ENCODE measurements around the gene DNPH1. TPM values are rescaled to one million over a fixed set of nuclear protein-coding genes. Genes with fewer than 3 reads are reported as not detected.
A peak's percentile ranks its signal among the peaks of the same experiment; 100 is the strongest.

DNPH1 gene, protein sequence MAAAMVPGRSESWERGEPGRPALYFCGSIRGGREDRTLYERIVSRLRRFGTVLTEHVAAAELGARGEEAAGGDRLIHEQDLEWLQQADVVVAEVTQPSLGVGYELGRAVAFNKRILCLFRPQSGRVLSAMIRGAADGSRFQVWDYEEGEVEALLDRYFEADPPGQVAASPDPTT
- polyA plus RNA-seq (ENCODE audit: insufficient read length): 20.3 TPM

DNA sequence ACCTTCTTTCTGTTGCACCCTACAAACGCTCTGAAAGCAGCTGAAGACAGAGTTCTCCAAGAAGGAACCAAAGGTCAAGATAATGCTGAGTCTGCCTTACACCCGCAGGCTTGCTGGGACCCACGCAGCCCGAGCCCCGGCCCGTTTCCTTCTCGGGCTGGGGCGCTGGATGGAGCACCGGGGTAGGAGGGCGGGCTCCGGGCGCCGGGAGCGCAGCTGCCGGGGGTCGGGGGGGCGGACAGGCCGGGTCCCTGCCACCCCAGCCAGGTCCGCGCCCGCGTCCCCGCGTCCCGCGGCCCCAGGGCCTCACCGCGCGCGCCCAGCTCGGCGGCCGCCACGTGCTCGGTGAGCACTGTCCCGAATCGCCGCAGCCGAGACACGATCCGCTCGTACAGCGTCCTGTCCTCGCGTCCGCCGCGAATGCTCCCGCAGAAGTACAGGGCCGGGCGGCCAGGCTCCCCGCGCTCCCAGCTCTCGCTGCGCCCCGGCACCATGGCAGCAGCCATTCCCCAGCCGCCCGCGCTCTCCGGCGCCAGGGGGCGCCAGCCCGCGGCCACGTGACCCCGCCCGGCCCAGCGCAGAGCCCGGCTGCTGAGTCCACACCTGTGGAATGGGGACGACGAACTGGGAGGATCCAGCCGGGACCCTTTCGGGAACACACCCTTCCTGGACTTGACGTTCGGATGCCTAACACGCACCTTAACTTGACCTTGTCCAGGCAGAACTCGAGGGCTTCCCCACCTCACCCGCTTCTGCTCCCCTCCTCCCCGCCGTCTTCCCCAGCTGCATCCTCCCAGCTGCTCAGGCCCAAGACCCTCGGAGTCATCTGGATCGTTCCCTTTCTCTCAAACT, at the start of gene DNPH1:
DNPH1 (minus strand) TSS at position 531 of the 852 bp plus-strand sequence; CDS start at position 506, 25 bp downstream.
- DNase-seq: peak; percentile 88

- DNase-seq: no peak
Observed at GRCh38 chr6:43278524-43279078, 49.3 kb upstream of the DNPH1 start.

- no peak for DNase-seq
Observed at GRCh38 chr6:43277643-43278523, 48.6 kb upstream of the DNPH1 start.

DNA sequence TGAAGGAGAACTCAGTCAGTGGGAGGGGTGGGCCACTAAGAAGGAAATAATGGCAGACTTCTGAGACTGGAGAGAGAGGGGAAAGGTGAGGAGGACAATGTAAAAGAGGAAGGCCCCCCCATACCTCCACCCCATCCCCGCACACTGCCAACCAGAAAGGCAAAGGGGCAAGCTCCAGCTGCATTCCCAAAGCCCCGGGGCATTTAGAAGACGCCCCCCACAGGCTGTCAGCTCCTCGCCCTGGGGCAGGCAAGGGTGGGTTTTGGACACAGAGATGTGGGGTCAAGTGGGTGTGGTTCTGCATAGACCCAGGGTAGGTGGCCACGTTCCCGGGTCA, 48.0 kb upstream of the DNPH1 start:
- no peak for DNase-seq

- no peak for DNase-seq
Observed at GRCh38 chr6:43276577-43277305, 47.5 kb upstream of the DNPH1 start.

DNA sequence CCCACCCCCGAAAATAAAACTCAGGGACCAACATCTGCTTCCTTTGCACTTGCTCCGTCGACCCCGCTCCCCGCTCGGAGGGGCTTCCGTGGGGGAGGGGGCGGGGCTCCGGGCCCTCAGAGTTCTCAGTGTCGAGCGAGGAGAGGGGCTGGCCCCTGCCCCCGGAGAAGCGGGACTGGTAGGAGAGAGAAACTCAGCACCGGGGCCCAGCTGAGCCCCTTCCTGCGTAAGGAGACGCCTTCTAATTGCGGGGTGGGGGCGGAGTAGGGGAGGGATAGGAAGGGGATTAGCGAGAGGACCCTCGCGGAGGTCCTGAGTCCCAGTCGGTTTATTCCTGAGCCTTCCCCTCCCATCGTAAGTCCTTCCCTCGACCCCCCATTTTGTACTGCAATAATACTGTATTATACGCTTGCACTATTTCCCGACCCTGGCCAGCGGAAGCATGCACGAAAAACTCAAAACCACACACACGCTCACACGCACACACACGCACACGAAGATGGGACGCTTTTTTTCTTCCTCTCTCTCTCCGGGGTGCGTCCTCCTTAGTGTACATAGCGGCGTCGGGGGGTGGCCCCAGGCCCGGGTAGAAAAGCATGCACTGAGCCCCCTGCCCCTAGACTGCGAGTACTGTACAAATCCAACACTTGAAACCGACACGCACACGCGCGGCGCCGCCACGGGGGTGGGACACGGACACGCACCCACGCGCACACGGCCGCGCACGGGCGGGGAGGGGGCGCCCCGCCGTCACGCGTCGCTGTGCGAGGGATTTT, 46.7 kb upstream of the DNPH1 start:
- DNase-seq: no peak

- DNase-seq: no peak
Observed at GRCh38 chr6:43274916-43275597, 45.8 kb upstream of the DNPH1 start.

DNA sequence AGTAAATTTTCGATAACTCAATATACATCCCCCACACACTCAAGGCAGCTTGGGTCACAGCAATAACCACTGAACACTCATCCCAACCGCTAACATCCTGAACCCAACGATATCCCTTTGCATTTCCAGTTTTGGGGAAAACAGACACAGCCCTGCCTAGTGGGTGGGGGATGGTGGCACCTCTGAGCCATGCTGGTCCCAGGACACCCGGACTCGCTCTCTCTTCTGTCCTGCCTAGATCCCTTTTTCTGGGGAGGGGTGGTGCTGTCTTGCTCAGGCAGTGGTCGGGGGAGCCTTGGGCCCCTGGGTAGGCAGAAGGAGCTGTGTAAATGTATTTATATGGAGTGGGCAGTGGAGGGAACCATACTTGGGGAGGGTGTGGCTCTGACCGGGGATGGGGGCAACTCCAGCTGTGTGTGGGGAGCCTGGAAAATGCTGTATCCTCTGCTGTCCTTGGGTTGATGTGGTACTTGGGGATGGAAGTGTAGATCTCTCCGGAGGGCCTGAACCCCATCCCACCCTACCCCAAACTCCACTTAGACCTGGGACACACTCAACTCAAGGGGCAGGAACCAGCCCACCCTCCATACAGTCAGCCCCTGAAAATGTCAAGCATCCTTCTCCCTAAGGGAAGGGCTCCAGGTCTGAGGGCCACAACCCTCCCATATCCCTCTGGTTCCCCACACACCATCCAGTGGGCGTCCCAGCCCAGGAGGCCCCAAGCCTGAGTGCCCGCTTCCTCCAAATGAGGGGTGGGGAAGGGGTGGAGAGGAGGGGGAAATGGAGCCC, 45.0 kb upstream of the DNPH1 start:
- no peak for DNase-seq

GRCh38 chr6:43273707-43274106, 44.4 kb upstream of the DNPH1 start:
- DNase-seq: no peak

DNA sequence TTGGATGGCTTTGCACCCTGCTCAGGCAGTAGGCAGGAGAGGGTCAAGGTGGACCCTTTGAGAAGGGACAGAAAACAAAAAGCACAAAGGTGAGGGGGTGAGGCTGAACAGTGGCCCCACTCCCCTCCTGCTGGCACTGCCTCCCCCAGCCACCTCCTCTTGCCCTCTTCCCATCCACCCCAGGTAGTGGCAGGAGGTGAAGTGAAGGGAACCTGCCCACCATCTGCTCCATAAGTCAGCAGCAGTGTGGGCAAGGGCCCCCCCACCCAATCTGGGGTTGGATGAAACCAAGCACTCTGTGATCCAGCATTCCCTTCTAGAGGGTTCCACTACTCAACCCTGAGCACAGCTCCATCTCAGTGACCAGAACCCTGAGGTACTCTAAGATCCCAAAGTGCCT, 42.7 kb upstream of the DNPH1 start:
- DNase-seq: no peak

DNA sequence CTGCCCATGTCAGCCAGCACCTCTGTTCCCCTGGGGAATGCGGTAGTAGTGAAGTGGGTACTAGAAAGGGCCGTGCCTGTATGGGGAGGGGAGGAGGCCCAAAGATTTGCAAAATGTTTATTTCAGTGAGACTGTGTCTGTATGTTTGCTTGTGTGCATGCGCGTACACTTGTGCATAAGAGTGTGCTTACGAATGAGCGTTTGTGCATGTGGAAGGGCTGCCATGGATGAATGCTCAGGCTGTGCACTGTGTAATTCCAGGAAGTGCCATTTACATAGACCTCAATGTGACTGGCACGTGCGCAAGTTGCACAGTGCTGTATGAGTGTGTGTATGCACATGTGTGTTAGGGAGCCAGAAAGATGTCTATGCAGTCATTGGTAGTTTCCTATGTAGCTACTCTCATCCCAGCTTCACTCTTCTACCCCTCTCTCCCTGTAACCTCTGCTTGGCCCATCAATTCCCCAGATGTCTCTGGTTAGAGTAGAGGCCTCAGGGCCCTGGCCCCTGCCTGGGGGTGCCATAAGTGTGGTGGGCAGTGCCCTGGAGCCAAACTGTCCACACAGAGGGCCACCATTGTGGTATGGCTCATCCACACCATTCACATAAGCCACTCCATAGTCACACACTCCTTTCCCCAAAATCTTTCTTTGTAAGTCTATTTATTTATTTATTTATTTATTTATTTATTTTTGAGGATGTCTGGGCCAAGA, 42.0 kb upstream of the DNPH1 start:
- DNase-seq: no peak

GRCh38 chr6:43269273-43270007, 40.2 kb upstream of the DNPH1 start:
- no peak for DNase-seq

DNA sequence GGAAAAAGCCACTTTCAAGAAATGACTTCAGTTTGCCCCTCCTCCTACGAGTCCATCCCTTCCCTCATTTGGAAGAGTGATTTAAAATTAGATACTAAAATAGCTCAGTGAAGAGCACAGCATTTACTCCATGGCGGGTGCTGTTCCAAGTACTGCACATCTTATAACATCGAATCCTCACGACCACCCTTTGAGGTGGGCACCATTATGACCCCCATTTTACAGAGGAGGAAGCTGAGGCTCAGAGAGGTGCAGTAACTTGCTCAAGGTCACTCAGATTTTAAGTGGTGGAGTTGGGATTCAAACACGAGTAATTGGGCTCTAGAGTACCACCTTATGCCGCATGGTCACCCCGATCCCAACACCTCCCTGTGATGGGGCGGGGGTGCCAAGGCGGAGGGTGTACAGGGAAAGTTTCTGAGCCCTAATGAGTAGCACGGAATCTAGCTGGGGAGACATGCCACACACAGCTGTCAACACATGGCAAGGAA, 39.5 kb upstream of the DNPH1 start:
- DNase-seq: no peak

DNA sequence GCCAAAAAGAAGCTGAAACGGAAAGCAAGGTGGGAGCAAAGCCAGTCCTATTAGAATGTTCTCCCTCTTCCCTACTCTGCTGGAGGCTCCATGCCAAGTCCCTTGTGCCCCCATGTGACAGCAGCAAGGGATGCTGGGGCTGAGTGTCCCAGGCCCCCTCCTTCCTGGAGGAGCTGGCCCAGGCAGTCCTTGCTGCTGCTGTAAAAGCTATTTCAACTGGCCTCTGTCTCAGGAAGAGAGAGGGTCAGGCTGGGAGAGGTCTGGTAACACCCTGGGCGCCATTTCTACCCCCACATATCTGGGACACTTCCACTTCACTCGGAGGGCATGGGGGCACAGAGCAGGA, 39.0 kb upstream of the DNPH1 start:
- peak; percentile 46 for DNase-seq

DNA sequence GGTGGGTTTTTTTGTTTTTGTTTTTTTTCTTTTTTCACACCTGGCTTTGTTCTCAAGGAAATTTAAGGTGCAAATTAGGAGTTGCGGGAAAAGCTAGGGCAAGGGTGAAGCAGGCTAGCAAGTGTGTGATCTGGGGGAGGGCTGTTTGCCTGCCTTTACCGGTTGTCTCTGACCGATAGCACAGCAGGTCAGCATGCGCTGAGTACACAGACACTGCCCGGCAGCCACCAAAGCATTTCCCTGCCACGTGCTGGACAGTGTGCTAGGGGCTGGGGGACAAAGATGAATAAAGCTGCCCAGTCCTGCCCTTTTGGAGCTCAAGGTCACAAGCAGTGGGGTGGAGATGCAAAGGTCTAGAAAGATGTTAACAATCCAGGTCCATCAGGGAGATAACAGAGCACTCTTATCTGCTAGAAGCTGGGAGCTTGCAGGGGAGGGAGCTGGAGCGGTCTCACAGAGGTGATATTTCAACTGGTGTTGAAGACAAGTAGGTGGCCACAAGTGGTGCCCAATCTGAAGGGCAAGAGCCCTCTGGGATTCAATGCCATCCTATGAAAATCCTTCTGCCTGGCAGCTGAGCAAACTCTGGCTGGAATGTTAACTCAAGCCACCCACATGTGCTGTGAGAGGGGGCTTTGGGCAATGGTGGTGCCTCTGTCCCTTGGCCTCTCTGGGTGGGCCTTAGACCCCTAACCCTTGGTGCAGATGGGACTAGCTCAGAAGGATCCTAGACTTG, 38.5 kb upstream of the DNPH1 start:
- no peak for DNase-seq

GRCh38 chr6:43265564-43265963, 36.3 kb upstream of the DNPH1 start:
- DNase-seq: no peak

DNA sequence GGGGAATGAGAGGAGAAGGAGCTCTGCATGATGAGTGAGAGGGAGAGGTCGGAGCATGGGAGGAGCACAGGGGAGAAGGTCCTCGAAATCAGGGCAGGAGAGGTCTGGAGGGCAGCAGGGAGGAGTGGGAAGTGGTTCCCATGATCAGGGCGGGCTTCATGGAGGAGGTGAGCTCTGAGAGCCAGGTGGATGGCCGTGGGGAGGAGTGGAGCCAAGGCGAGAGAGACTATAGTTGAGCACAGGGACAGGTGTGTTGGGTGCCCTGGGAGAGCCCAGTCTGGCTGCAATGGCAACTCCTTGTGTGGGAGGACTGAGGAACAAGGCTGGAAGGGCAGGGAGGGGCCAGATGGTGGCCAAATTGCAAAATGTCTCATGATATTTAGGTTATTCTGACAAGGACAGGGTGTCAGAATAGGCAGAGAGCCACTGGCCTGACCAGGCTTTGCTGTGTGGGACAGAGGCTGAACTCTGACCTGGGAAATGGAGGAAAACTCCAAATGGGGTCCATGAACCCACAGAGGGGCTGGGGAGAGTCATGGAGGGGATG, 35.4 kb upstream of the DNPH1 start:
- no peak for DNase-seq
